Aorta (tissue), 5 donors: ENCODE data around the gene DNHD1. TPM values are rescaled to one million over a fixed set of nuclear protein-coding genes. Genes with fewer than 3 reads are reported as not detected.
A peak's percentile ranks its signal among the peaks of the same experiment; 100 is the strongest.

Source experiments
- ATAC-seq: fragments of 200-7000 bp; cut with Tn5 transposase; one replicate; pipeline ENCODE4 v1.9.1; 2022; ENCODE audit warnings: moderate library complexity; ENCODE audit not compliant: low FRiP score
- DNase-seq, 2 donors: peaks; one replicate each; pipeline ENCODE4 v3.0.0-alpha.2; 2020
- H3K27ac ChIP-seq, 2 donors: one replicate each; pipeline ENCODE4 v1.5.1; 2013; ENCODE audit warnings: low read length in 2 of 2, mild to moderate bottlenecking in 2 of 2, moderate library complexity in 2 of 2, control low read depth in 1 of 2, inconsistent platforms in 1 of 2, low read depth in 1 of 2
- H3K27me3 ChIP-seq, 2 donors: one replicate each; pipeline ENCODE4 v1.6.1; 2013; ENCODE audit warnings: control low read depth in 1 of 2, low read length in 1 of 2, mild to moderate bottlenecking in 1 of 2, moderate library complexity in 1 of 2; ENCODE audit not compliant: insufficient read depth in 2 of 2, control insufficient read depth in 1 of 2
- H3K36me3 ChIP-seq, 2 donors: one replicate each; pipeline ENCODE4 v1.6.1; 2013; ENCODE audit warnings: control low read depth in 1 of 2, low read length in 1 of 2, mild to moderate bottlenecking in 1 of 2; ENCODE audit not compliant: insufficient read depth in 2 of 2, control insufficient read depth in 1 of 2
- H3K4me1 ChIP-seq, 2 donors: one replicate each; pipeline ENCODE4 v1.6.1; 2013; ENCODE audit warnings: low read length in 2 of 2, control low read depth in 1 of 2, mild to moderate bottlenecking in 1 of 2, moderate library complexity in 1 of 2; ENCODE audit not compliant: insufficient read depth in 2 of 2, control insufficient read depth in 1 of 2
- H3K4me3 ChIP-seq, 2 donors: one replicate each; pipeline ENCODE4 v1.5.1; 2013; ENCODE audit warnings: low read length in 2 of 2, control low read depth in 1 of 2, mild to moderate bottlenecking in 1 of 2
- H3K9me3 ChIP-seq: one replicate; pipeline ENCODE4 v1.6.1; 2013; ENCODE audit warnings: mild to moderate bottlenecking, low read length; ENCODE audit not compliant: control insufficient read depth
- WGBS, 2 donors: extraction: QIAGEN DNeasy Blood & Tissue Kit; methylation state at CpG; one replicate each; pipeline ENCODE4 v1.1.7; 2013; 5-methylcytosine and 5-hydroxymethylcytosine counted together
- intact Hi-C, 2 donors: fragments of 100-400 bp; cut with DNase I; formaldehyde crosslinking; loops; one replicate each; pipeline versions ENCODE4 v1.14.2 to v1.15.0; 2022
- polyA plus RNA-seq, 2 donors: library from polyadenylated mRNA; stranded (reverse); fragments of 200-250 nt; gene quantifications; one replicate each; pipeline ENCODE4 v1.2.3, GENCODE V29; 2013
- total RNA-seq, 2 donors: library from RNA; stranded (reverse); fragmentation: NEBNext Ultra II Directional; extraction: Animal tissue kit (Norgen Biotek cat#: 25700); gene quantifications; one replicate each; pipeline ENCODE4 v1.2.1, GENCODE V29; 2021
- donor health status: healthy with polysubstance abuse.
- donor health status: Bipolar disorder and iron deficiency.
- donor health status: DM: no; HTN: no; CAD: no.
- donor health status: DM: no; HTN: no; CAD: no.
- donor health status: DM: yes; HTN: yes; CAD: no.

Gene DNHD1
- total and polyA plus RNA-seq, 4 donors: 1.9 to 28.1 (median 22.3) TPM

DNA sequence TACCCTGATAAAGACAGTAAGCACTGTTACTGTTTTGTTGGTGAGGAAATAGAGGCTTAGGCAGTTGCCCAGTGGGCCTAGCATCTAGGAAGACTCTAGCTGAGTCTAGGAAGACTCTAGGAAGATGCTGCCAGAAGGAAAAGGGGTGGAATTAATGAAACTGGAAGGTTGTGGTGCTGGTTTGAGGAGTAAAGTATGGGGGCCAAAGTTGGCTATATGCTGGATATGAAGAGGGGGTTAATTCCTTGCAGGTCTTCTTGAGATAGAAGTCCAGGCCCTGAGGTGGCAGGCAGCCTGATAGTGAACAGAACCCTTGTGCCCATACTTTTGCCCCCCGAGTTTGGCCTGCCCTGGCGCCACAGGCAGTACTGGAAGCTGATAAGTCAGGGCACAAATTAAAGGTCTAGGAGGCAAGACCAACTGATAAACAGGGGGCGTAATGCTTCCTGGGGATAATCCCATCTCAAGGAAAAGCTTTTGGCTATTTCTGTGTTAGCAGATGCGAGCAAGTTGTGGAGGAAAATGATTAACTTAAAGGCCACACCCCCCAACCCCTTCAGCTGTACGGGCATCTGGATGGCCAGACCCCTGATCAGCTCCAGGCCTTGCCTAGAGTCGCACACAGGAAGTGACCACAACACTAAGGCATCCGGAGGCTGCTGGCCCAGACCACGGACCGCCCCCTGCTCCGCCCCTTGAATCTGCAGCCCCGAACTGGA is 109.5 kb downstream of the DNHD1 start:
- intact Hi-C loops: loop anchor here in 1 of 2 donors (5.0 kb wide), 1 partner anchor 51 kb away; the partner anchor contains the start of gene DCHS1
- peaks cover 7 to 12% of the 10 kb centered on the region in 2 donors for H3K4me1 ChIP-seq

GRCh38 chr11:6607190-6607795 is 110.2 kb downstream of the DNHD1 start:
- no peak overlapping the region for H3K4me3 ChIP-seq
- peaks cover 7 to 12% of the 10 kb centered on the region in 2 donors for H3K4me1 ChIP-seq
- H3K27ac ChIP-seq: peak overlapping the region; percentile 88 to 91
- intact Hi-C loops: loop anchor here in 1 of 2 donors (5.0 kb wide), 1 partner anchor 50 kb away; the partner anchor contains the start of gene DCHS1
- no peak for ATAC-seq
- no peaks in the 10 kb centered on the region for H3K27me3 ChIP-seq
- H3K9me3 ChIP-seq: no peaks in the 10 kb centered on the region
- DNase-seq: no peak
- H3K36me3 ChIP-seq: peaks cover 3 to 21% of the 10 kb centered on the region in 2 donors

More for the DNA sequence above, 109.5 kb downstream of the DNHD1 start:
- peak overlapping the region; percentile 9 to 47 for H3K4me3 ChIP-seq
- H3K36me3 ChIP-seq: peaks cover 3 to 21% of the 10 kb centered on the region in 2 donors
- ATAC-seq (peak; percentile 89), DNase-seq (peak; percentile 97 to 98)
- H3K9me3 ChIP-seq: no peaks in the 10 kb centered on the region
- H3K27ac ChIP-seq: peak overlapping the region; percentile 95 to 99
- H3K27me3 ChIP-seq: no peaks in the 10 kb centered on the region
- WGBS, 2 donors: 1% methylated on average over 11 of the region's 11 CpGs

DNA sequence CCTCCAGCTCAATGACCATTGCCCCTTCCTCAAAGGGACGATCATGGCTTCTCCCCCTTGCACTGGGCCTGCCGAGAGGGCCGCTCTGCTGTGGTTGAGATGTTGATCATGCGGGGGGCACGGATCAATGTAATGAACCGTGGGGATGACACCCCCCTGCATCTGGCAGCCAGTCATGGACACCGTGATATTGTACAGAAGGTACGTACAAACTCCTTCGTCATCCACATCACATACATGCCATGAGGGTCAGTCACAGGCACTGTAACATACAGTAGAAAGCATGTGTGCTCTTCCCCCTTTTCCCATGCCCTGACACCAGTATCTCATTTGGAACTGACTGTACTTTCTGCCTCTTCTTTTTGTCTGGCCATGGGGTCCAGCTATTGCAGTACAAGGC is 110.9 kb downstream of the DNHD1 start:
- no peak overlapping the region for H3K4me3 ChIP-seq
- peaks cover 3 to 21% of the 10 kb centered on the region in 2 donors for H3K36me3 ChIP-seq
- intact Hi-C loops: loop anchor here in 1 of 2 donors (5.0 kb wide), 1 partner anchor 49 kb away; the partner anchor contains the start of gene DCHS1
- H3K27ac ChIP-seq: peak overlapping the region; percentile 88 to 91
- peaks cover 7 to 12% of the 10 kb centered on the region in 2 donors for H3K4me1 ChIP-seq
- DNase-seq: no peak
- WGBS, 2 donors: 80 to 81% methylated on average over 9 of the region's 9 CpGs
- ATAC-seq: no peak
- no peaks in the 10 kb centered on the region for H3K9me3 ChIP-seq
- H3K27me3 ChIP-seq: no peaks in the 10 kb centered on the region

GRCh38 chr11:6608726-6609501 is 111.8 kb downstream of the DNHD1 start:
- no peaks in the 10 kb centered on the region for H3K27me3 ChIP-seq
- DNase-seq (peak; percentile 61 to 88), ATAC-seq (no peak)
- H3K4me1 ChIP-seq: peaks cover 7 to 12% of the 10 kb centered on the region in 2 donors
- intact Hi-C loops: loop anchor here in 1 of 2 donors (5.0 kb wide), 1 partner anchor 48 kb away; the partner anchor contains the start of gene DCHS1
- peaks cover 3 to 21% of the 10 kb centered on the region in 2 donors for H3K36me3 ChIP-seq
- no peaks in the 10 kb centered on the region for H3K9me3 ChIP-seq
- no peak overlapping the region for H3K4me3 ChIP-seq
- 47 to 48% methylated on average over 14 of the region's 14 CpGs for WGBS, 2 donors
- peak overlapping the region; percentile 88 to 91 for H3K27ac ChIP-seq

DNA sequence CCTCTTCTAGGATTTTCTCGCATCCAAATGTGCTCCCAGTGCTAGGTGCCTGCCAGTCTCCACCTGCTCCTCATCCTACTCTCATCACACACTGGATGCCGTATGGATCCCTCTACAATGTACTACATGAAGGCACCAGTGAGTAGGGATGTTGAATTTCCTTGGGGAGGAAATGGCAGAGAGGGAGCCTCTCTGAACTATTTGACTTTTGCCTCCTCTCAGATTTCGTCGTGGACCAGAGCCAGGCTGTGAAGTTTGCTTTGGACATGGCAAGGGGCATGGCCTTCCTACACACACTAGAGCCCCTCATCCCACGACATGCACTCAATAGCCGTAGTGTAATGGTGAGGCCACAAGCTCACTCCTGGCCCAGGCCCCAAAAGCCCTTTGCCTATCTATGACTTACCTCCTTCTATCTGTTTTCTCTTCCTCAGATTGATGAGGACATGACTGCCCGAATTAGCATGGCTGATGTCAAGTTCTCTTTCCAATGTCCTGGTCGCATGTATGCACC is 112.5 kb downstream of the DNHD1 start:
- WGBS, 2 donors: 44 to 52% methylated on average over 8 of the region's 8 CpGs
- intact Hi-C loops: loop anchor here in 1 of 2 donors (5.0 kb wide), 1 partner anchor 48 kb away; the partner anchor contains the start of gene DCHS1
- Histone ChIP-seq H3K27me3 (no peaks in the 10 kb centered on the region), H3K36me3 (peaks cover 3 to 21% of the 10 kb centered on the region in 2 donors), H3K27ac (peak overlapping the region in 1 of 2 donors; percentile 88), H3K9me3 (no peaks in the 10 kb centered on the region), H3K4me3 (no peak overlapping the region), H3K4me1 (peaks cover 7 to 12% of the 10 kb centered on the region in 2 donors)
- no peak for ATAC-seq
- DNase-seq: peak in 1 of 2 donors; percentile 27

DNA sequence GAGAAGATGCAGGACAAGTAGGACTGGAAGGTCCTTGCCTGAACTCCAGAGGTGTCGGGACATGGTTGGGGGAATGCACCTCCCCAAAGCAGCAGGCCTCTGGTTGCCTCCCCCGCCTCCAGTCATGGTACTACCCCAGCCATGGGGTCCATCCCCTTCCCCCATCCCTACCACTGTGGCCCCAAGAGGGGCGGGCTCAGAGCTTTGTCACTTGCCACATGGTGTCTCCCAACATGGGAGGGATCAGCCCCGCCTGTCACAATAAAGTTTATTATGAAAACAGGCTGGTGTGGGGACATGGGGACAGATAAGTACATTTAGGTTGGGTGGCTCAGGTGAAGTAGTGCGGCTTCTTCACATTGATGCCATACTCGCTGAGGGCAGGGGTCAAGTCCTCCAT is 113.5 kb downstream of the DNHD1 start:
- H3K4me1 ChIP-seq: peaks cover 7 to 12% of the 10 kb centered on the region in 2 donors
- no peak overlapping the region for H3K4me3 ChIP-seq
- ATAC-seq: no peak
- no peaks in the 10 kb centered on the region for H3K27me3 ChIP-seq
- no peak for DNase-seq
- H3K9me3 ChIP-seq: no peaks in the 10 kb centered on the region
- H3K27ac ChIP-seq: peak overlapping the region in 1 of 2 donors; percentile 93
- peaks cover 3 to 21% of the 10 kb centered on the region in 2 donors for H3K36me3 ChIP-seq
- intact Hi-C loops: no loop called here
- 78 to 80% methylated on average over 6 of the region's 6 CpGs for WGBS, 2 donors

- peaks cover 7 to 12% of the 10 kb centered on the region in 2 donors for H3K4me1 ChIP-seq
Observed at GRCh38 chr11:6611092-6611962, 114.2 kb downstream of the DNHD1 start.

More at GRCh38 chr11:6611092-6611962, 114.2 kb downstream of the DNHD1 start:
- ATAC-seq (peak; percentile 3), DNase-seq (peak; percentile 80 to 86)
- Histone ChIP-seq H3K27ac (peak overlapping the region; percentile 93 to 97), H3K36me3 (peaks cover 3 to 23% of the 10 kb centered on the region in 2 donors), H3K9me3 (no peaks in the 10 kb centered on the region), H3K27me3 (no peaks in the 10 kb centered on the region), H3K4me3 (peak overlapping the region; percentile 62 to 83)
- WGBS, 2 donors: 6 to 8% methylated on average over 37 to 39 of the region's 39 CpGs
- intact Hi-C loops: no loop called here
